ENCODE measurements around the gene KANK4.

The KANK4 gene

GRCh38 chr1:62304975-62305374, 14.3 kb downstream of the KANK4 start:
- DNase-seq (ENCODE audit: low read depth): no peak

- no peak for DNase-seq (ENCODE audit: low read depth)
Observed at GRCh38 chr1:62304515-62304914, 14.7 kb downstream of the KANK4 start.

DNA sequence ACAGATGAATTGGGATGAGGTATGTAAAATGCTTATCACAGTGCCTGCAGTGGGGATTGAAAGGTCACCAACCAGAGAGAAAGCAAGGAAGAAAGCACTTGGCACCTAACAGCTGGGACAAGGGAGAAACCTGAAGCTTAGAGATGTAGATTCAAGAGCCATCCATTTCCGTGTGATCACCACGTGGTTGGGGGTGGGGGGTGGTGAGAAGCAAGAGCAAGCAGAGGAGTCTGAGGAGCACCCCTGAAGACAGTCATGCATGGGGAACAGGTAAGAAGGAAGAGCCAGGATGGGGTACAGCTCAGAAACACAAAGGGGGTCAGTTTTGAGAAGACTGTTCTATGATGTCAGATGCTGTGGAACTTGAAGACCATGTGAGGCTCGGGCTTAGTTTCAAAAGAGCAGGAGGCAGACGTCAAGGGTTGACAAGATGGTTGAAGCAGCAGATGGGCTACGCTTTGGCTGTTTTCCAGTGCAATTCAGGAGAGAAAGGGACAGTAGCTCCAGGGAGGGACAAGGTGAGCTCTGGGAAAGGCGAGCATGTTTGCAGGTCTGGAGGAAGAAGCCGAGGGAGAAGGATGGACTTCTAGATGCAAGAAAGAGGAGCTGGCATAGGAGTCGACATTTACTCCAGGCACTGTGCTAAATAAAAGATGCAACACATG, 17.4 kb downstream of the KANK4 start:
- DNase-seq (ENCODE audit: low read depth): no peak

DNA sequence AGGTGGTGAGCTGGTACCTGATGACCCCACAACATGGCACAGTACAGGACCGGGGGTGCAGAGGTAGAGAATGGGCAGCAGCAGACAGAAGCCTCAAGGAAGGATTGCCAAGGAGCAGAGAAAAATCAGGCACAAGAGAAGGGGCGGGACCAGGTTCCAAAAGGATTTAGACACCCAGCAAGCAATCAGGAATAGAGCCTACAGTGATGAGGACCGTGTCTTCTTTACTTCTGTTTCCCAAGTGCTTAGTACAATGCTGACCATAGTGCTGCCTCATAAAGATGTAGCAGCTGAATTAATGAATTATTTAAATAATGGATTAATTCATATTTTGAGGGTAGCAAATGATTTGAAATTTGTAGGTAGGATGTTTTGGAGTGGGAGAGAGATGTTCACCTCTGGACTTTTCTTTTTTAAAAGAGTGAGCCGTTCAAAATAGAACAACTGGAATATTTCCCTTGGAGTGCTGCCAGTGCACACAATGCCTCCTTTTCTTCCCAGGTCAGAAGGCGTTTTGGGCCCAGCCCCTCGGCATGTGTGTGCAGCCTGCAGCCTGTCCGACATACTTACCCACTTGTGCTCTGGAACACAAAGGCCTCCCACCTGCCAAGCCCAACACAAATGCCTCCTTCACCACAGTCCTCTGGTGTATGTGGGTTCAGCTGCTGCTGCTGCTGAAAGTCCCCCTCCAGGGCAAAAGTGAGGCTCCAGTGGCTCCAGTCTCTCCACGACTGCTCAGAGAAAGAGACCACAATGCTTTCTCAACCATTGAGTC, 19.6 kb downstream of the KANK4 start:
- DNase-seq (ENCODE audit: low read depth): no peak

- no peak for DNase-seq (ENCODE audit: low read depth)
Observed at GRCh38 chr1:62295921-62296491, 23.2 kb downstream of the KANK4 start.

DNA sequence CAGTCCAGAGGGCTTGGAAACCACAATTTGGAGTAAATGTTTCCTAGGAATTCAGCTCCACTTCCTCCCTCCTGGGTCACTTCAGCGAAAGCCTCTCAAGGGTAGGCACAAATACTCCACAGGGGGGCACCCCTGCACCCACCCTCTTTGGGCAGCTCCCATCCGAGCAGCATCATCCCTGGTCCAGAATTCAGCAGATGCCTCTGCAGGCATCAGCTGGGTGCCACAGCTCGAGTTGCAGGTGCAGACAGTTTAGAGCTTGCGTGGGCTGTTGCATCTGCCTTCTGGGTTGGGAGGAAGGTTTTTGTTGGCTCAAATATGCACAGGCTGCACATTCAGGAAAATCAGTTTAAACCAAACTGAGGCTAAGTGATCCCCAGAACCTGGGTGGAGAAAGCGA, 25.0 kb downstream of the KANK4 start:
- no peak for DNase-seq (ENCODE audit: low read depth)

- no peak for DNase-seq (ENCODE audit: low read depth)
Observed at GRCh38 chr1:62288662-62289061, 30.6 kb downstream of the KANK4 start.

DNA sequence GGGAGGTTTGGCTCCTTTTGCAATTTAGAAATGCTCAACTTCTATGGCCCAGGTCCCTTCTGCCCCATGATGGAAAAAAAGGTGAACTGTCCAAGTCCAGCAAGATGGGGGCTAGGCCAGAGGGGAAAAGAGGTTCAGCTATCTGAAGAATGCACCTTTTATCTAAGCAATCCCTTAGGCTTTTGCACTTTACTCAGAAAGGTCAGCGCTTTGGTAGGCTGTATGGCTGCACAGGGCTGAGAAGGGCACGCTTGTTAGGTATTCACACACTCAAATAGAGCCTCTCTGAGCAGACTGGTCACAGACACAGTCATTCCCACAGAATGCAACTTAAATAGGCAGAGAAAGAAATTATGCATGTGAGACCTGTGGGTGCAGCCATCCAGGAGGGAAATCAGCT, 31.0 kb downstream of the KANK4 start:
- no peak for DNase-seq (ENCODE audit: low read depth)

GRCh38 chr1:62286786-62287224, 32.4 kb downstream of the KANK4 start:
- no peak for DNase-seq (ENCODE audit: low read depth)

- no peak for DNase-seq (ENCODE audit: low read depth)
Observed at GRCh38 chr1:62285984-62286785, 33.0 kb downstream of the KANK4 start.

DNA sequence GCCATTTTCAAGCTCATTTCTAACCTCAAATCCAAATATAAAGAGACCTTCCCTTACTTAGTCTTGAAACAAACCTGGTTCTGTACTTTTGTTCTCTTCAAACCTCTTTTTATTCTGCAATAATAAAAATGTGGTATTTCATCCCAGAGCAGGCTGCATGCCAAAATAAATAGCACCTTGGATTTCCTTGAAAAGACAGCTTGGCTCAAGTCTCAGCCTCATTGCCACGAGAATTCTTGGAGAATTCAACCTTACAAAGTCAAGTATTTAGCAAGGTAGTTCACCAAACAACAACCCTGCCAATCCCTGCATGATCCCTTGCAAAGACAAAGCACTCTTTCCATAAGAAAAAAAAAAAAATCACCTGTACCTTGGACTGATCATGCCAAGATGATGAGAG, 33.8 kb downstream of the KANK4 start:
- no peak for DNase-seq (ENCODE audit: low read depth)

DNA sequence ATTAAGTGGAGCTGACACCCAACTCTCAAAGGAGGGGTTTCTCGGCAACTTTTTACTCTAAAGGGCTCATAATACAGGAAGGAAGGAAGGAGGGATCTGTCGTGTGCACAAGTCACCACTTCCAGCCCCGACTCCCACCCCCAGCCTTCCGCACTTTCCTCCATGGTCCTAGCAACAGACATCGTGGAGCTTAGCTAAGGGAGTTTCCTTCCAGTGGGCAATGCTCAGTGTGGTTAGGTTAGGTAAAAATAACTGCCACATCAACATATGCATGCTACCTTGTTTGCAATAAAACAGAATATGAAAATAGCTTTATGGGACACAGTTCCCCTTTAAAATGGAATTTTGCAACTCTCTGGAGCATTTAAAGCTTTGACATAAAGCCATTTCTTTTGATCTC, 35.2 kb downstream of the KANK4 start:
- DNase-seq (ENCODE audit: low read depth): no peak

GRCh38 chr1:62282909-62283755, 36.1 kb downstream of the KANK4 start:
- no peak for DNase-seq (ENCODE audit: low read depth)

- DNase-seq (ENCODE audit: low read depth): no peak
Observed at GRCh38 chr1:62281922-62282555, 37.2 kb downstream of the KANK4 start.

DNA sequence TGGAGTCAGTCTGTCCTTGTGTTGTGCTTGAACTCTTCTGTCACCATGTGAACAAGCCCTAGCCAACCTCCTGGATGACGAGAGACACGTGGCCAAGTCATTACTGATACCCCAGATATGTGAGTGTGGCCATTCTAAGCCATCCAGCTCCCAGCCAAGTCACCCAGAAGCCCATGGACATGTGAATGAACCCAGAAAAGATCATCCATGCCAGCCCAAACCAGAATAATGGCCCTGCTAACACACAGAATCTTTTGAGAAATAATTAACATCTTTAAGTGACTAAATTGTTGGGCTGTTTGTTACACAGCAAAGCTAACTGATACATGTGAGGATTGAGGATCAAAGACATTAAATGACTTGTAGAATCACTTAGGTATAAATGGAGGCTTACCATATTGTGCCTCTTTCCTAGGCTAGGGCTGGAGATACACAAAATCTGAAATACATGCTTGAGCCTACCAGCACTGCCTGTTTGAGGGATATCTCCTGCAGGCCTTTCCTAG, 38.2 kb downstream of the KANK4 start:
- no peak for DNase-seq (ENCODE audit: low read depth)

DNA sequence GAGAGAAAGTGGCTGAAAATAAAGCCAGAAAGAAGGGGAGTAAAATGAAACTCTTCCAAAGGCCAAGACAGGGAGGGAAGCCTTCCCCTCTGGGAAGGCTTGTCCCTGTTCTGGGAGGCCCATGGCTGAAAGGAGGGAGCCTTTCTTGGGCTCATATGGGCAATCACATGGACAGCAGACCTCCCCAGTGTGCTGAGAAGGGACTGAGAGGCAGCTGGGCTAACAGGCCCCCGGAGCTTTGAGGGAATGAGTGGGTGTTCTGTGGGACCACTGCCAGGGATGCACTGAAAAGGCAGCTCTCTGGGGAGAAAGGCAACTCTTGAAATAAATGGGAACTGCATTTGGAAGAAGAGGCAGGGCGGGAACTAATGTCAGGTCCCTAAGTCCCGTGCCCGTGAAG, 39.1 kb downstream of the KANK4 start:
- DNase-seq (ENCODE audit: low read depth): no peak

- DNase-seq (ENCODE audit: low read depth): no peak
Observed at GRCh38 chr1:62276791-62277190, 42.4 kb downstream of the KANK4 start.

DNA sequence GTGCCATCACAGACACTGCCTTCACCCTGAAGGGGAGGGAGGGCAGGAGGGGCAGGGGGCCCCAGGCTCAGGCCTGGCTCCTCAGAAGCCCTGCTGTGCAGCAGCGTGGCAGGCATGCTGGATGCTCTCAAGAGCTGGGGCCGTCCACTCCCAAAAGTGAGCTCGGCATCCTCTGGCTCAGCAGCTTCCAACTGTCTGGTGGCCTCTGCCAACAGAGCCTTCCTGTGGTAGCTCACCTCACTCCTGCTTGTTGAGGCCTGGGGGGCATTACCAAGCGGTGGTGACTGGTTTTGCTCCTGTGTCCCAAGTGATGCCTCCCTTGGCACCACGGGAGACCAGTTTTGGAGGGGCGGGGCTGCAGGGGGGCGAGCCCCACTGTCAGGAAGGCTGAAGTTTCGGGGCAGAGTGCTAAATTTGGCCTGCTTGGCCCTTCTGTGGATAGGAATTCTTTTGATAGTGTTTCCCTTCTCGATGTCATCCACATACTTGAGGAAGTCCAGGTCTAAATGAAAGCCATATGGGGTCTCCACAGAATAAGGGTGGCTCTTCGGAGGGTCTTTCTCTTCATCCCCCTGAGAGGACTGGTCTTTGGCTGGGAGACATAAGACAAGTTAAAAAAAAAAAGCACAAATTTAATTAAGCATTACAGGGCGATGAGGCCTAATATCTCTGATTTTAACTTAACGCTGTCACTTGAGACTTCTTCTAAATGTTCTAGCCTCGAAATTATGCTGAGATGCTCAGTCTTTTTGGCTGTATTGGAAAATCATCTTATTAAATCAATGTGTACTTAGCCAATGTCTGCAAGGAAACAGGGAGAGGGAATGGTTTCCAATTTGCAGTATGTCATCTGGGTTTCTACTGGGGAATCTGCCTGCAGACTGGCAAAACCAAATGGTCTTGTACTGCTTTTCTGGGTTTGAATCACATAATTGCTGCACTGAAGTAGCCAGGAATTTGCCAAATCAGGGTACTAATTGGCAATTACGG, 44.4 kb downstream of the KANK4 start:
- DNase-seq (ENCODE audit: low read depth): no peak

GRCh38 chr1:62273953-62274352, 45.3 kb downstream of the KANK4 start:
- DNase-seq (ENCODE audit: low read depth): no peak
